H1 (cell line): ENCODE results near the gene NEO1. TPM values are rescaled to one million over a fixed set of nuclear protein-coding genes. Genes with fewer than 3 reads are reported as not detected.

Experiments
- CTCF ChIA-PET: fragments of 300-600 bp; sonication (Branson Sonifier 250); formaldehyde crosslinking; loops from one replicate; lab custom pipeline; 2021; ENCODE audit not compliant: partially characterized antibody; lab: Charles Lee
- POLR2A ChIA-PET: fragments of 300-600 bp; sonication (Branson Sonifier 250); formaldehyde crosslinking; loops from one replicate; lab custom pipeline; 2021; ENCODE audit warnings: inconsistent platforms; ENCODE audit not compliant: partially characterized antibody; lab: Charles Lee
- DNase-seq, 2 experiments: peaks; one replicate each; pipeline versions ENCODE4 v3.0.0 to v3.0.0-alpha.2; 2010 to 2022; ENCODE audit warnings: low spot score in 2 of 2, low read depth in 1 of 2, mixed read lengths in 1 of 2
- FAIRE-seq: peaks from 2 replicates; lab custom pipeline; 2011; peaks lifted over from hg19 to GRCh38; lab: Jason Lieb, UNC
- H2AFZ ChIP-seq: 2 replicates; pipeline ENCODE4 v1.8.1; 2012; ENCODE audit warnings: low read length, inconsistent platforms
- H2AK5ac ChIP-seq: 2 replicates; pipeline ENCODE4 v1.6.1; 2013; ENCODE audit warnings: low read depth, low read length
- H2BK120ac ChIP-seq: replicated peaks from 2 replicates; pipeline ENCODE3; 2013; ENCODE audit warnings: low read depth, low read length, inconsistent platforms
- H2BK12ac ChIP-seq: 2 replicates; pipeline ENCODE4 v1.6.1; 2013; ENCODE audit warnings: low read depth, low read length
- H2BK15ac ChIP-seq: 2 replicates; pipeline ENCODE4 v1.6.1; 2013; ENCODE audit warnings: low read length
- H2BK20ac ChIP-seq: 2 replicates; pipeline ENCODE4 v1.6.1; 2013; ENCODE audit warnings: low read length
- H2BK5ac ChIP-seq: 2 replicates; pipeline ENCODE4 v1.6.1; 2013; ENCODE audit warnings: low read depth, low read length
- H3K14ac ChIP-seq: 2 replicates; pipeline ENCODE4 v1.6.1; 2013; ENCODE audit warnings: inconsistent platforms; ENCODE audit not compliant: insufficient read length
- H3K18ac ChIP-seq: 2 replicates; pipeline ENCODE4 v1.6.1; 2013; ENCODE audit warnings: low read length; ENCODE audit errors: extremely low read depth
- H3K23ac ChIP-seq: 2 replicates; pipeline ENCODE4 v1.6.1; 2013; ENCODE audit warnings: inconsistent platforms; ENCODE audit not compliant: insufficient read length
- H3K23me2 ChIP-seq: 2 replicates; pipeline ENCODE4 v1.6.1; 2013; ENCODE audit warnings: low read depth, low read length
- H3K27ac ChIP-seq: 2 replicates; pipeline ENCODE4 v1.6.1; 2011; ENCODE audit warnings: low read depth, low read length, inconsistent platforms
- H3K27me3 ChIP-seq, 4 experiments: replicated peaks in 1 of 4; 1 replicate in 1 of 4; 2 replicates in 3 of 4; pipeline versions ENCODE4 v1.6.1 to v1.8.1; 2011 to 2013; ENCODE audit warnings: low read length in 3 of 4, mild to moderate bottlenecking in 3 of 4, inconsistent platforms in 2 of 4, mixed read lengths in 2 of 4, moderate library complexity in 1 of 4; ENCODE audit not compliant: control insufficient read depth in 3 of 4, insufficient read depth in 3 of 4; ENCODE audit errors: extremely low read depth in 1 of 4
- H3K36me3 ChIP-seq, 4 experiments: 2 replicates each; pipeline versions ENCODE4 v1.6.1 to v1.8.1; 2011 to 2013; ENCODE audit warnings: mild to moderate bottlenecking in 4 of 4, low read length in 3 of 4, moderate library complexity in 2 of 4, control low read depth in 1 of 4, inconsistent platforms in 1 of 4; ENCODE audit not compliant: insufficient read depth in 4 of 4, control insufficient read depth in 2 of 4
- H3K4ac ChIP-seq: replicated peaks from 2 replicates; pipeline ENCODE3; 2013; ENCODE audit warnings: low read length, low read depth, mixed read lengths, inconsistent platforms; ENCODE audit not compliant: insufficient read length
- H3K4me1 ChIP-seq, 4 experiments: replicated peaks in 1 of 4; 1 replicate in 1 of 4; 2 replicates in 3 of 4; pipeline versions ENCODE4 v1.6.1 to v1.8.1; 2011 to 2013; ENCODE audit warnings: low read length in 3 of 4, inconsistent platforms in 2 of 4, mixed read lengths in 1 of 4; ENCODE audit not compliant: insufficient read depth in 4 of 4, control insufficient read depth in 3 of 4
- H3K4me2 ChIP-seq, 2 experiments: 2 replicates each; pipeline versions ENCODE4 v1.6.1 to v1.8.1; 2011 to 2013; ENCODE audit warnings: low read depth in 2 of 2, low read length in 2 of 2, control low read depth in 1 of 2, inconsistent platforms in 1 of 2, mild to moderate bottlenecking in 1 of 2; ENCODE audit not compliant: insufficient read depth in 1 of 2
- H3K4me3 ChIP-seq, 4 experiments: fragments of 200-600, 300-600 bp in 1 of 4; sonication (generic), shearing (Covaris generic), sonication (Bioruptor Twin) in 1 of 4; 2 replicates each; pipeline versions ENCODE4 v1.5.1 to v1.8.1; 2011 to 2016; ENCODE audit warnings: low read length in 4 of 4, low read depth in 3 of 4, control low read depth in 2 of 4, inconsistent platforms in 2 of 4, mild to moderate bottlenecking in 2 of 4, mixed read lengths in 1 of 4, moderate library complexity in 1 of 4; ENCODE audit not compliant: insufficient read depth in 2 of 4; ENCODE audit errors: extremely low read depth in 1 of 4
- H3K56ac ChIP-seq: replicated peaks from 2 replicates; pipeline ENCODE3; 2013; ENCODE audit warnings: low read depth, mild to moderate bottlenecking, mixed read lengths, low read length, inconsistent platforms; ENCODE audit not compliant: insufficient read length
- H3K79me1 ChIP-seq: 2 replicates; pipeline ENCODE4 v1.6.1; 2013; ENCODE audit warnings: low read depth, low read length, control low read depth
- H3K79me2 ChIP-seq, 2 experiments: 2 replicates each; pipeline versions ENCODE4 v1.6.1 to v1.8.1; 2012 to 2013; ENCODE audit warnings: low read length in 2 of 2, mild to moderate bottlenecking in 2 of 2, inconsistent platforms in 1 of 2; ENCODE audit not compliant: insufficient read depth in 2 of 2, control insufficient read depth in 1 of 2
- H3K9ac ChIP-seq, 4 experiments: replicated peaks in 1 of 4; 1 replicate in 1 of 4; 2 replicates in 3 of 4; pipeline versions ENCODE4 v1.6.1 to v1.8.1; 2011 to 2013; ENCODE audit warnings: low read depth in 3 of 4, low read length in 3 of 4, control low read depth in 2 of 4, mild to moderate bottlenecking in 2 of 4, moderate library complexity in 2 of 4, inconsistent platforms in 1 of 4; ENCODE audit errors: extremely low read depth in 1 of 4
- H3K9me3 ChIP-seq, 2 experiments: 2 replicates each; pipeline versions ENCODE4 v1.6.1 to v1.8.1; 2012 to 2013; ENCODE audit warnings: mild to moderate bottlenecking in 2 of 2, moderate library complexity in 2 of 2, control low read depth in 1 of 2, inconsistent platforms in 1 of 2, low read depth in 1 of 2, low read length in 1 of 2, mixed read lengths in 1 of 2; ENCODE audit not compliant: insufficient read depth in 2 of 2
- H4K20me1 ChIP-seq, 2 experiments: replicated peaks in 1 of 2; 2 replicates each; pipeline versions ENCODE3 to v1.8.1; 2011 to 2013; ENCODE audit warnings: inconsistent platforms in 2 of 2, low read length in 2 of 2, mild to moderate bottlenecking in 1 of 2; ENCODE audit not compliant: insufficient read depth in 2 of 2, control insufficient read depth in 1 of 2
- H4K5ac ChIP-seq: 2 replicates; pipeline ENCODE4 v1.6.1; 2013; ENCODE audit warnings: low read length, low read depth, mixed read lengths, inconsistent platforms; ENCODE audit not compliant: insufficient read length
- H4K8ac ChIP-seq: 2 replicates; pipeline ENCODE4 v1.8.0; 2013; ENCODE audit warnings: mild to moderate bottlenecking, moderate library complexity, low read length, inconsistent platforms; ENCODE audit not compliant: insufficient read depth; ENCODE audit errors: extremely low read depth
- H4K91ac ChIP-seq: replicated peaks from 2 replicates; pipeline ENCODE3; 2013; ENCODE audit warnings: low read length, mixed read lengths, inconsistent platforms; ENCODE audit not compliant: insufficient read length
- FOSL1 ChIP-seq: IDR thresholded peaks from 2 replicates; pipeline ENCODE4 v1.6.1; 2011; ENCODE audit warnings: mild to moderate bottlenecking, low read depth, low read length, moderate library complexity; ENCODE audit not compliant: insufficient read depth
- KDM1A ChIP-seq: fragments of 200-600, 300-600 bp; sonication (generic); IDR thresholded peaks from 2 replicates; pipeline ENCODE4 v1.7.1; 2016; ENCODE audit warnings: mild to moderate bottlenecking, low read length, borderline replicate concordance
- MAFK ChIP-seq: IDR thresholded peaks from 2 replicates; pipeline ENCODE4 v1.6.1; 2012; ENCODE audit warnings: low read depth, mild to moderate bottlenecking, improper control_type of control experiment, low read length
- RXRA ChIP-seq: IDR thresholded peaks from 2 replicates; pipeline ENCODE4 v1.6.1; 2011; ENCODE audit warnings: low read depth, mild to moderate bottlenecking, low read length, moderate library complexity; ENCODE audit not compliant: insufficient read depth
- WGBS, 2 experiments: shearing (Covaris generic) in 1 of 2; methylation state at CpG; one replicate each; pipeline versions ENCODE4 v1.1.6 to v1.1.7; 2013 to 2015; ENCODE audit warnings: low lambda C conversion rate in 2 of 2, mixed read lengths in 2 of 2, inconsistent platforms in 1 of 2, low coverage in 1 of 2, missing lambda C conversion rate in 1 of 2; ENCODE audit not compliant: insufficient replicate concordance in 2 of 2, insufficient coverage in 1 of 2, insufficient read length in 1 of 2; ENCODE audit errors: extremely low coverage in 1 of 2, missing lambda C conversion rate in 1 of 2; 5-methylcytosine and 5-hydroxymethylcytosine counted together
- polyA plus RNA-seq, 7 experiments: library from polyadenylated mRNA; depleted of rRNA in 3 of 7; stranded (reverse) in 5 of 7; unstranded in 2 of 7; fragments of >200 nt in 5 of 7; fragments of 200-250 nt in 2 of 7; gene quantifications; 1 replicate in 5 of 7; 2 replicates in 1 of 7; 4 replicates in 1 of 7; pipeline versions ENCODE4 v1.2.1 to v1.2.3, GENCODE V29; 2011 to 2013; ENCODE audit warnings: missing spikeins in 2 of 7, mixed read lengths in 2 of 7
- total RNA-seq: library from RNA; stranded (reverse); fragmentation: NEBNext Ultra II Directional; extraction: Animal tissue kit (Norgen Biotek cat#: 25700); gene quantifications from 2 replicates; pipeline ENCODE4 v1.2.1, GENCODE V29; 2021

Gene NEO1
- total and polyA plus RNA-seq, 2 of the 8 experiments (the other 6 are each of a cell fraction or from before 2014, with no cell fraction given): 36.0 to 51.0 TPM

DNA sequence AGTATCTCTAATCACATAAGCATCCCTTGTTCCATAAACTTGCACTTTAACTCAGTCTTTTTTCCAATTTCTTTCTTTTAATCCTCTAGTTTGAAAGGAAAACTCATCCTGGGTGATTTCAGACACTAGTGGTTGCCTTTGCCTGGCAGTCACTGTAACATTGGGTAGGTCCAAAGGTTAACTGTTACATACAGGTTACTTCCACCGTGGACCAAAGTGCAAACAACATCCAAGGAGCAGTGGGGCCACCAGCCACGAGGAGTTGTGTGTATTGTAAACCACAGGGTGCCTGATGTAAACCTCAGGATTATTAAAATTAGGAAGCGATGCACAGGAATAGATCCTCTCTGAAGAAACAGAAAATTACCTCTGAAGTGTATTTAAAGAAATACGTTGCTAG lies 241.5 kb downstream of the NEO1 start:
- H3K9ac ChIP-seq: no peak overlapping the region
- WGBS, 2 experiments: 90% methylated on average over 4 of the region's 4 CpGs; no CpG with 5 or more reads in 1 of the 2 experiments
- no peak overlapping the region for H2BK20ac ChIP-seq
- H3K56ac ChIP-seq: no peak overlapping the region
- TF ChIP-seq KDM1A: no peak
- TF ChIP-seq FOSL1: no peak
- no peak for TF ChIP-seq MAFK
- no peak for TF ChIP-seq RXRA
- ChIA-PET CTCF (no interaction called here), POLR2A (no interaction called here)
- no peaks in the 10 kb centered on the region for H3K27me3 ChIP-seq
- no peak overlapping the region for H3K23ac ChIP-seq
- H2AFZ ChIP-seq: no peak overlapping the region
- H3K9me3 ChIP-seq: no peaks in the 10 kb centered on the region
- no peak overlapping the region for H3K27ac ChIP-seq
- no peak overlapping the region for H4K5ac ChIP-seq
- H3K79me2 ChIP-seq: no peaks in the 10 kb centered on the region
- FAIRE-seq: no peak
- H3K4me1 ChIP-seq: no peaks in the 10 kb centered on the region
- no peak overlapping the region for H4K8ac ChIP-seq
- H3K4me2 ChIP-seq: no peak overlapping the region
- H4K91ac ChIP-seq: no peak overlapping the region
- no peak overlapping the region for H2BK15ac ChIP-seq
- H3K4ac ChIP-seq: no peak overlapping the region
- no peak overlapping the region for H3K14ac ChIP-seq
- no peaks in the 10 kb centered on the region for H3K79me1 ChIP-seq
- no peak overlapping the region for H2BK5ac ChIP-seq
- peaks cover 0 to 2% of the 10 kb centered on the region in 2 experiments for H4K20me1 ChIP-seq
- no peak for DNase-seq
- no peak overlapping the region for H2BK120ac ChIP-seq
- H3K23me2 ChIP-seq: no peaks in the 10 kb centered on the region
- no peak overlapping the region for H2BK12ac ChIP-seq
- no peak overlapping the region for H3K18ac ChIP-seq
- peaks cover 15 to 24% (median 19%) of the 10 kb centered on the region in 4 experiments; a peak in 7 of 8 replicates for H3K36me3 ChIP-seq
- H3K4me3 ChIP-seq: no peak overlapping the region
- H2AK5ac ChIP-seq: no peak overlapping the region
